ENCODE measurements around the gene FAM76A.
A peak's percentile ranks its signal among the peaks of the same experiment; 100 is the strongest.
"Not testable (repeated sequence)": the region's sequence is repeated elsewhere in the genome, so short reads cannot be mapped to it uniquely, and the experiment has no call there.

FAM76A gene

DNA sequence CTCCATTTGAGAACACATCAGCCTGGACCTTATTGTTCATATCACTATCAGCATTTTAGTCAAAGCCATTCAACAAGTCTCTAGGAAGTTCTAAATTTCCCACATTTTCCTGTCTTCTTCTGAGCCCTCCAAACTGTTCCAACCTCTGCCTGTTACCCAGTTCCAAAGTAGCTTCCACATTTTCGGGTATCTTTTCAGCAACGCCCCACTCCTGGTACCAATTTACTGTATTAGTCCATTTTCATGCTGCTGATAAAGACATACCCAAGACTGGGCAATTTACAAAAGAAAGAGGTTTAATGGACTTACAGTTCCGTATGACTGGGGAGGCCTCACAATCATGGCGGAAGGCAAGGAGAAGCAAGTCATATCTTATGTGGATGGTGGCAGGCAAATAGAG is 44.2 kb upstream of the FAM76A start:
- not testable (repeated sequence) for H2AK5ac ChIP-seq (ENCODE audit: low read depth, low read length); H3K27ac ChIP-seq (replicated peaks; ENCODE audit: low read length); H3K14ac ChIP-seq (ENCODE audit: low read length); H3K9me3 ChIP-seq (replicated peaks in 1 of 2; ENCODE audit: control insufficient read depth in 2 of 2, insufficient read depth in 1 of 2, low read depth in 1 of 2, low read length in 2 of 2); H2AFZ ChIP-seq (ENCODE audit: low read length); H3K4me3 ChIP-seq (ENCODE audit: low read length in 2 of 2); H3K36me3 ChIP-seq (replicated peaks in 1 of 2; ENCODE audit: control insufficient read depth in 2 of 2, insufficient read depth in 2 of 2, low read length in 2 of 2); H2BK120ac ChIP-seq (ENCODE audit: low read depth, low read length); H2BK12ac ChIP-seq (ENCODE audit: low read length); H4K91ac ChIP-seq (ENCODE audit: low read depth, low read length, poor library complexity); H3K23ac ChIP-seq (ENCODE audit: low read depth, low read length, poor library complexity); H3K4me1 ChIP-seq (ENCODE audit: control insufficient read depth in 2 of 2, insufficient read depth in 1 of 2, low read depth in 1 of 2, low read length in 2 of 2); H2BK5ac ChIP-seq (ENCODE audit: low read length); H3K9ac ChIP-seq (ENCODE audit: low read depth, low read length, poor library complexity); DNase-seq (ENCODE audit: low spot score); H2BK15ac ChIP-seq (ENCODE audit: low read length); H3K4ac ChIP-seq (ENCODE audit: low read length); H3K4me2 ChIP-seq (ENCODE audit: insufficient read depth, low read length, poor library complexity, severe bottlenecking); H3K18ac ChIP-seq (ENCODE audit: low read length); H3K79me1 ChIP-seq (ENCODE audit: low read depth, low read length); H3K27me3 ChIP-seq (ENCODE audit: control insufficient read depth in 3 of 3, insufficient read depth in 3 of 3, low read depth in 1 of 3, low read length in 3 of 3); H4K8ac ChIP-seq (ENCODE audit: low read depth, low read length)
- no CpG with 5 or more reads among the region's 4 CpGs for WGBS, 2 donors (ENCODE audit: extremely low coverage in 2 of 2, insufficient read length in 2 of 2, insufficient replicate concordance in 1 of 2)

GRCh38 chr1:27682351-27682944 is 43.3 kb upstream of the FAM76A start:
- Histone ChIP-seq H3K9me3 (replicated peaks in 1 of 2; ENCODE audit: control insufficient read depth in 2 of 2, insufficient read depth in 1 of 2, low read depth in 1 of 2, low read length in 2 of 2) (peaks cover 4 to 5% of the 10 kb centered on the region in 2 donors), H2BK12ac (ENCODE audit: low read length) (no peak overlapping the region), H4K91ac (ENCODE audit: low read depth, low read length, poor library complexity) (no peak overlapping the region), H4K8ac (ENCODE audit: low read depth, low read length) (no peak overlapping the region), H2AFZ (ENCODE audit: low read length) (no peak overlapping the region), H3K4me3 (ENCODE audit: low read length in 2 of 2) (no peak overlapping the region), H3K79me1 (ENCODE audit: low read depth, low read length) (no peaks in the 10 kb centered on the region), H3K27me3 (ENCODE audit: control insufficient read depth in 3 of 3, insufficient read depth in 3 of 3, low read depth in 1 of 3, low read length in 3 of 3) (peaks cover 0 to 16% (median 0%) of the 10 kb centered on the region in 3 experiments), H2AK5ac (ENCODE audit: low read depth, low read length) (no peak overlapping the region), H3K9ac (ENCODE audit: low read depth, low read length, poor library complexity) (no peak overlapping the region), H2BK15ac (ENCODE audit: low read length) (no peak overlapping the region), H3K14ac (ENCODE audit: low read length) (no peak overlapping the region), H3K4me1 (ENCODE audit: control insufficient read depth in 2 of 2, insufficient read depth in 1 of 2, low read depth in 1 of 2, low read length in 2 of 2) (no peaks in the 10 kb centered on the region), H3K4me2 (ENCODE audit: insufficient read depth, low read length, poor library complexity, severe bottlenecking) (no peak overlapping the region), H3K23ac (ENCODE audit: low read depth, low read length, poor library complexity) (no peak overlapping the region), H3K4ac (ENCODE audit: low read length) (no peak overlapping the region), H3K27ac (replicated peaks; ENCODE audit: low read length) (no peak overlapping the region), H3K18ac (ENCODE audit: low read length) (no peak overlapping the region), H2BK120ac (ENCODE audit: low read depth, low read length) (no peak overlapping the region), H3K36me3 (replicated peaks in 1 of 2; ENCODE audit: control insufficient read depth in 2 of 2, insufficient read depth in 2 of 2, low read length in 2 of 2) (no peaks in the 10 kb centered on the region), H2BK5ac (ENCODE audit: low read length) (no peak overlapping the region)
- DNase-seq (ENCODE audit: low spot score) = no peak
- no CpG with 5 or more reads among the region's 5 CpGs for WGBS, 2 donors (ENCODE audit: extremely low coverage in 2 of 2, insufficient read length in 2 of 2, insufficient replicate concordance in 1 of 2)

DNA sequence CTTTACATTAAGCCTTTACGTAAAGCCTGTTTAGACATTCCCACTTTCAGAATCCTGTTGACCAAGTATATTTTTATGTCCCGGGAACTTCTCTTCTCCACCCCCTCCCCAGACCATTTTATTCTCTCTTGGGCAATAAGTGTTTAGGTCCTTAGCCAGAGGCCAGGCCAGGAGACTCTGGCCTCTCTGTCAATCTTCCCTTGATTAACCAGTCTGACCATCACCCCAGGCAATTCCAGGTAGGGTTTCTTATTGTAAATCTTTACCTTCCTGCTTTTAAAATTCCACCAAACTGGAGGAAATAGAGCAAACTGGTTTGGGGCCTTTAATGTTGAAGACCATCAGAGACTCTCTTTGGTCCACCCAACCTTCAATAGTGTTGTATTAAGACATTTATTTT is 41.6 kb upstream of the FAM76A start:
- H3K9ac ChIP-seq (ENCODE audit: low read depth, low read length, poor library complexity) = no peak overlapping the region
- no peak overlapping the region for H2AK5ac ChIP-seq (ENCODE audit: low read depth, low read length)
- H3K4ac ChIP-seq (ENCODE audit: low read length) = no peak overlapping the region
- H4K8ac ChIP-seq (ENCODE audit: low read depth, low read length) = no peak overlapping the region
- H3K18ac ChIP-seq (ENCODE audit: low read length) = no peak overlapping the region
- WGBS, 2 donors (ENCODE audit: extremely low coverage in 2 of 2, insufficient read length in 2 of 2, insufficient replicate concordance in 1 of 2) = no CpG with 5 or more reads among the region's 2 CpGs
- H2BK15ac ChIP-seq (ENCODE audit: low read length) = no peak overlapping the region
- no peak for DNase-seq (ENCODE audit: low spot score)
- no peaks in the 10 kb centered on the region for H3K36me3 ChIP-seq (replicated peaks in 1 of 2; ENCODE audit: control insufficient read depth in 2 of 2, insufficient read depth in 2 of 2, low read length in 2 of 2)
- no peak overlapping the region for H3K4me2 ChIP-seq (ENCODE audit: insufficient read depth, low read length, poor library complexity, severe bottlenecking)
- H2BK12ac ChIP-seq (ENCODE audit: low read length) = no peak overlapping the region
- H2BK5ac ChIP-seq (ENCODE audit: low read length) = no peak overlapping the region
- H2BK120ac ChIP-seq (ENCODE audit: low read depth, low read length) = no peak overlapping the region
- no peak overlapping the region for H3K14ac ChIP-seq (ENCODE audit: low read length)
- H3K79me1 ChIP-seq (ENCODE audit: low read depth, low read length) = no peaks in the 10 kb centered on the region
- H3K23ac ChIP-seq (ENCODE audit: low read depth, low read length, poor library complexity) = no peak overlapping the region
- no peaks in the 10 kb centered on the region for H3K4me1 ChIP-seq (ENCODE audit: control insufficient read depth in 2 of 2, insufficient read depth in 1 of 2, low read depth in 1 of 2, low read length in 2 of 2)
- no peak overlapping the region for H3K4me3 ChIP-seq (ENCODE audit: low read length in 2 of 2)
- no peak overlapping the region for H2AFZ ChIP-seq (ENCODE audit: low read length)
- H3K27me3 ChIP-seq (ENCODE audit: control insufficient read depth in 3 of 3, insufficient read depth in 3 of 3, low read depth in 1 of 3, low read length in 3 of 3) = peaks cover 0 to 27% (median 0%) of the 10 kb centered on the region in 3 experiments
- H4K91ac ChIP-seq (ENCODE audit: low read depth, low read length, poor library complexity) = no peak overlapping the region
- no peak overlapping the region for H3K27ac ChIP-seq (replicated peaks; ENCODE audit: low read length)
- H3K9me3 ChIP-seq (replicated peaks in 1 of 2; ENCODE audit: control insufficient read depth in 2 of 2, insufficient read depth in 1 of 2, low read depth in 1 of 2, low read length in 2 of 2) = peaks cover 2 to 5% of the 10 kb centered on the region in 2 donors

GRCh38 chr1:27686223-27686990 is 39.4 kb upstream of the FAM76A start:
- Histone ChIP-seq H3K4me2 (ENCODE audit: insufficient read depth, low read length, poor library complexity, severe bottlenecking) (no peak overlapping the region), H3K23ac (ENCODE audit: low read depth, low read length, poor library complexity) (peak overlapping the region; percentile 45), H2BK12ac (ENCODE audit: low read length) (no peak overlapping the region), H3K4ac (ENCODE audit: low read length) (no peak overlapping the region), H3K79me1 (ENCODE audit: low read depth, low read length) (no peaks in the 10 kb centered on the region), H3K9ac (ENCODE audit: low read depth, low read length, poor library complexity) (no peak overlapping the region), H2AFZ (ENCODE audit: low read length) (no peak overlapping the region), H3K14ac (ENCODE audit: low read length) (no peak overlapping the region), H2BK120ac (ENCODE audit: low read depth, low read length) (no peak overlapping the region), H4K91ac (ENCODE audit: low read depth, low read length, poor library complexity) (no peak overlapping the region), H2AK5ac (ENCODE audit: low read depth, low read length) (no peak overlapping the region), H3K4me1 (ENCODE audit: control insufficient read depth in 2 of 2, insufficient read depth in 1 of 2, low read depth in 1 of 2, low read length in 2 of 2) (no peaks in the 10 kb centered on the region), H3K9me3 (replicated peaks in 1 of 2; ENCODE audit: control insufficient read depth in 2 of 2, insufficient read depth in 1 of 2, low read depth in 1 of 2, low read length in 2 of 2) (peaks cover 0 to 2% of the 10 kb centered on the region in 2 donors), H4K8ac (ENCODE audit: low read depth, low read length) (no peak overlapping the region), H3K27ac (replicated peaks; ENCODE audit: low read length) (no peak overlapping the region), H3K36me3 (replicated peaks in 1 of 2; ENCODE audit: control insufficient read depth in 2 of 2, insufficient read depth in 2 of 2, low read length in 2 of 2) (no peaks in the 10 kb centered on the region), H3K18ac (ENCODE audit: low read length) (no peak overlapping the region), H2BK5ac (ENCODE audit: low read length) (no peak overlapping the region), H3K27me3 (ENCODE audit: control insufficient read depth in 3 of 3, insufficient read depth in 3 of 3, low read depth in 1 of 3, low read length in 3 of 3) (peaks cover 0 to 27% (median 0%) of the 10 kb centered on the region in 3 experiments), H2BK15ac (ENCODE audit: low read length) (no peak overlapping the region), H3K4me3 (ENCODE audit: low read length in 2 of 2) (no peak overlapping the region)
- DNase-seq (ENCODE audit: low spot score) = no peak
- WGBS, 2 donors (ENCODE audit: extremely low coverage in 2 of 2, insufficient read length in 2 of 2, insufficient replicate concordance in 1 of 2) = no CpG with 5 or more reads among the region's 21 CpGs
